ENCODE data around the gene DAPK1.

Gene DAPK1

GRCh38 chr9:87662808-87663528, 165.3 kb downstream of the DAPK1 start:
- in situ Hi-C loops (cut with HindIII; ENCODE audit: low sequenced_read_pairs): loop anchor here (5.0 kb wide), 1 partner anchor 326 kb away; no protein-coding TSS in a partner anchor
- no peak overlapping the region for H3K4me3 ChIP-seq (ENCODE audit: low read depth, low read length)
- TF ChIP-seq, protein P1, sequence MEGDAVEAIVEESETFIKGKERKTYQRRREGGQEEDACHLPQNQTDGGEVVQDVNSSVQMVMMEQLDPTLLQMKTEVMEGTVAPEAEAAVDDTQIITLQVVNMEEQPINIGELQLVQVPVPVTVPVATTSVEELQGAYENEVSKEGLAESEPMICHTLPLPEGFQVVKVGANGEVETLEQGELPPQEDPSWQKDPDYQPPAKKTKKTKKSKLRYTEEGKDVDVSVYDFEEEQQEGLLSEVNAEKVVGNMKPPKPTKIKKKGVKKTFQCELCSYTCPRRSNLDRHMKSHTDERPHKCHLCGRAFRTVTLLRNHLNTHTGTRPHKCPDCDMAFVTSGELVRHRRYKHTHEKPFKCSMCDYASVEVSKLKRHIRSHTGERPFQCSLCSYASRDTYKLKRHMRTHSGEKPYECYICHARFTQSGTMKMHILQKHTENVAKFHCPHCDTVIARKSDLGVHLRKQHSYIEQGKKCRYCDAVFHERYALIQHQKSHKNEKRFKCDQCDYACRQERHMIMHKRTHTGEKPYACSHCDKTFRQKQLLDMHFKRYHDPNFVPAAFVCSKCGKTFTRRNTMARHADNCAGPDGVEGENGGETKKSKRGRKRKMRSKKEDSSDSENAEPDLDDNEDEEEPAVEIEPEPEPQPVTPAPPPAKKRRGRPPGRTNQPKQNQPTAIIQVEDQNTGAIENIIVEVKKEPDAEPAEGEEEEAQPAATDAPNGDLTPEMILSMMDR (IDR thresholded peaks at IDR 0.05; ENCODE audit: low read depth, low read length, missing control alignments): peak; percentile 92
- DNase-seq (ENCODE audit: low read depth): peak; percentile 78

GRCh38 chr9:87663556-87663955, 165.9 kb downstream of the DAPK1 start:
- TF ChIP-seq, protein P1 (IDR thresholded peaks at IDR 0.05; ENCODE audit: low read depth, low read length, missing control alignments): no peak
- H3K4me3 ChIP-seq (ENCODE audit: low read depth, low read length): no peak overlapping the region
- no peak for DNase-seq (ENCODE audit: low read depth)
- in situ Hi-C loops (cut with HindIII; ENCODE audit: low sequenced_read_pairs): loop anchor here (5.0 kb wide), 1 partner anchor 326 kb away; no protein-coding TSS in a partner anchor

DNA sequence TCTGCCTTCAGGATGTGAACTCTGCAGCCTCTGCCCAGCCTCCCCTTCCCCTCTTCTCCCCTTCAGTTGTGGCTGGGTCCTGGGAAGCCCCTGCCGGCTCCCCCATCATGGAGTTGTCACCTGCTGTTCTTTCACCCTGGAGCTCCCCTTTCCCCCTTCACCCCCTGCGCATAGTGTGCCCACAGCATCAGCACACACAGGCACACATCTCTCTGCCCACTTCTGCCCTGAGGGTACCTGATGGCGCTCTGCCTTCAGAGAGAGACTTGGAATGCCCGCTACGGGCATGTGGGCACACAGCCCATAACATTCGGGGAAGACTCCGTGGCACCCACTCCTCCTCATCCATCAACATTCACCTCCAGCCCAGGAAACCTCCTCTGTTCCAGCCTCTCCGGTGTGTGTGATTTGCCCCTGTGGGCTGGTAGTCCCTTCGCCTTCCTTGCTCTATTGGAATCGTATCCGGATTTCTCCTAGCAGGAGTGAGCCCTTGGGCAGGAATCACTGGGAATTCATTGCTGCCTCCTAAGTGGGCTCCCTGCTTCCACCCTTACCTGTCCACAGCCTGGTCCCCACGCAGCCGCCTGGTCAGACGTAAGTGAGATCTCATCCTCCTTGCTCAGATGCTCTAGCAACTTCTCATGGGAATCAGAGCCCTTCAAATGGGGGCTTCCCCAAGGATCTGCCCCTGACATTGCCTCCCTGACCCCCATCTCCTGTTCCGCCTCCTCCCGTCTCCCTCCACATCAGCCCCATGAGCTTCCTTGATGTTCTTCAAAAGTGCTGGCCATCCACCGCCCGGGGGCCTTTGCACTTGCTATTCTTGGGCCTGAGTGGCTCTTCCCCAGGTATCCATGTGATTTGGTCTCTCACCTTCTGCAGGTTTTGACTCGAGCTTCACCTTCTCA, 166.7 kb downstream of the DAPK1 start:
- TF ChIP-seq, protein P1 (IDR thresholded peaks at IDR 0.05; ENCODE audit: low read depth, low read length, missing control alignments): no peak
- DNase-seq (ENCODE audit: low read depth): no peak
- in situ Hi-C loops (cut with HindIII; ENCODE audit: low sequenced_read_pairs): loop anchor here (5.0 kb wide), 2 partner anchors 147 to 327 kb away; no protein-coding TSS in a partner anchor
- no peak overlapping the region for H3K4me3 ChIP-seq (ENCODE audit: low read depth, low read length)

DNA sequence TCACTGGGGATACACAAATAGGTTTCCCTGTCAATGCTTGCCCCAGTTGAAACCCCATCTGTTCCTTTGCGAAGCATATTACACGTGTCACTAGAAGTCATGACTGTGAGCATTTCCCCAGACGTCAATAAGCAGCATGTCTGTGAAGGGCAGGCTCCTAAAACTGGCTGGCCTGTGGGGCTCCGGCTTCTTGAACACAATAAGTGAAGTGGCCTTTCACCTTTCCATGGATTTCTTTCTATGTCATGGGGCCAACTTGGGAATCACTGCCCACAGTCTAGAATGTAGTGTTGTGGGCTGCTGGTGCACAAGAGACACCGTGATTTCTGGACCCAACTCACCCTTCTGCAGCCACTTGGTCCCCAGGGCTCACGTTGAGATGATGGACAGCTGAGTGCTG, 167.8 kb downstream of the DAPK1 start:
- no peak overlapping the region for H3K4me3 ChIP-seq (ENCODE audit: low read depth, low read length)
- in situ Hi-C loops (cut with HindIII; ENCODE audit: low sequenced_read_pairs): loop anchor here (5.0 kb wide), 1 partner anchor 148 kb away; no protein-coding TSS in a partner anchor
- no peak for DNase-seq (ENCODE audit: low read depth)
- TF ChIP-seq, protein P1 (IDR thresholded peaks at IDR 0.05; ENCODE audit: low read depth, low read length, missing control alignments): no peak

- no peak overlapping the region for H3K4me3 ChIP-seq (ENCODE audit: low read depth, low read length)
- in situ Hi-C loops (cut with HindIII; ENCODE audit: low sequenced_read_pairs): loop anchor here (5.0 kb wide), 1 partner anchor 150 kb away; no protein-coding TSS in a partner anchor
- DNase-seq (ENCODE audit: low read depth): no peak
- TF ChIP-seq, protein P1 (IDR thresholded peaks at IDR 0.05; ENCODE audit: low read depth, low read length, missing control alignments): peak; percentile 23
Observed at GRCh38 chr9:87667164-87667738, 169.6 kb downstream of the DAPK1 start.

- H3K4me3 ChIP-seq (ENCODE audit: low read depth, low read length): no peak overlapping the region
- in situ Hi-C loops (cut with HindIII; ENCODE audit: low sequenced_read_pairs): loop anchor here (5.0 kb wide), 1 partner anchor 151 kb away; no protein-coding TSS in a partner anchor
- TF ChIP-seq, protein P1 (IDR thresholded peaks at IDR 0.05; ENCODE audit: low read depth, low read length, missing control alignments): no peak
- no peak for DNase-seq (ENCODE audit: low read depth)
Observed at GRCh38 chr9:87668222-87668621, 170.6 kb downstream of the DAPK1 start.
